Ectodermal cell (in vitro differentiated cells): ENCODE data around the gene XXYLT1.

Experiments used
- H3K27ac ChIP-seq: 2 replicates; pipeline ENCODE4 v1.7.0; 2013; ENCODE audit warnings: mild to moderate bottlenecking, low read depth, low read length; ENCODE audit not compliant: insufficient read depth, poor library complexity, severe bottlenecking
- H3K27me3 ChIP-seq: 2 replicates; pipeline ENCODE4 v1.7.0; 2013; ENCODE audit warnings: mild to moderate bottlenecking, low read length; ENCODE audit not compliant: insufficient read depth, control insufficient read depth, poor library complexity, severe bottlenecking
- H3K36me3 ChIP-seq: one replicate; pipeline ENCODE4 v1.7.0; 2013; ENCODE audit warnings: low read length; ENCODE audit not compliant: control insufficient read depth, insufficient read depth
- H3K4me1 ChIP-seq: one replicate; pipeline ENCODE4 v1.7.0; 2013; ENCODE audit warnings: low read length; ENCODE audit not compliant: control insufficient read depth, insufficient read depth
- H3K4me3 ChIP-seq: 2 replicates; pipeline ENCODE4 v1.7.0; 2013; ENCODE audit warnings: low read depth, low read length, control low read depth; ENCODE audit not compliant: insufficient read depth
- H3K9me3 ChIP-seq: 2 replicates; pipeline ENCODE4 v1.7.0; 2013; ENCODE audit warnings: mild to moderate bottlenecking, low read length, moderate library complexity; ENCODE audit not compliant: control insufficient read depth
- WGBS, 2 experiments: methylation state at CpG; one replicate each; pipeline ENCODE4 v1.1.7; 2013; ENCODE audit warnings: missing lambda C conversion rate in 2 of 2; 5-methylcytosine and 5-hydroxymethylcytosine counted together

The XXYLT1 gene

GRCh38 chr3:195104340-195104739 is 166.6 kb downstream of the XXYLT1 start:
- Histone ChIP-seq H3K27ac (no peak overlapping the region), H3K4me1 (no peaks in the 10 kb centered on the region), H3K4me3 (no peak overlapping the region), H3K27me3 (no peaks in the 10 kb centered on the region), H3K36me3 (no peaks in the 10 kb centered on the region), H3K9me3 (no peaks in the 10 kb centered on the region)
- 79 to 83% methylated on average over 8 of the region's 8 CpGs for WGBS, 2 experiments

GRCh38 chr3:195103623-195104022 is 167.3 kb downstream of the XXYLT1 start:
- 94 to 100% methylated on average over 2 of the region's 2 CpGs for WGBS, 2 experiments
- H3K27me3 ChIP-seq = no peaks in the 10 kb centered on the region
- H3K4me1 ChIP-seq = no peaks in the 10 kb centered on the region
- H3K4me3 ChIP-seq = no peak overlapping the region
- no peaks in the 10 kb centered on the region for H3K9me3 ChIP-seq
- H3K27ac ChIP-seq = no peak overlapping the region
- no peaks in the 10 kb centered on the region for H3K36me3 ChIP-seq

- Histone ChIP-seq H3K27me3 (no peaks in the 10 kb centered on the region), H3K4me1 (no peaks in the 10 kb centered on the region), H3K4me3 (no peak overlapping the region), H3K9me3 (no peaks in the 10 kb centered on the region), H3K36me3 (no peaks in the 10 kb centered on the region), H3K27ac (no peak overlapping the region)
- 94 to 95% methylated on average over 26 to 30 of the region's 32 CpGs for WGBS, 2 experiments
Observed at GRCh38 chr3:195102609-195103467, 168.1 kb downstream of the XXYLT1 start.

- WGBS, 2 experiments = 93 to 94% methylated on average over 13 of the region's 13 CpGs
- Histone ChIP-seq H3K4me3 (no peak overlapping the region), H3K36me3 (no peaks in the 10 kb centered on the region), H3K27me3 (no peaks in the 10 kb centered on the region), H3K9me3 (no peaks in the 10 kb centered on the region), H3K4me1 (no peaks in the 10 kb centered on the region), H3K27ac (no peak overlapping the region)
Observed at GRCh38 chr3:195101927-195102608, 168.9 kb downstream of the XXYLT1 start.

GRCh38 chr3:195101001-195101583 is 169.9 kb downstream of the XXYLT1 start:
- no peaks in the 10 kb centered on the region for H3K27me3 ChIP-seq
- no peaks in the 10 kb centered on the region for H3K9me3 ChIP-seq
- H3K4me1 ChIP-seq = no peaks in the 10 kb centered on the region
- H3K4me3 ChIP-seq = no peak overlapping the region
- no peaks in the 10 kb centered on the region for H3K36me3 ChIP-seq
- no peak overlapping the region for H3K27ac ChIP-seq
- 90 to 93% methylated on average over 8 of the region's 8 CpGs for WGBS, 2 experiments

GRCh38 chr3:195099951-195100785 is 170.8 kb downstream of the XXYLT1 start:
- Histone ChIP-seq H3K4me1 (no peaks in the 10 kb centered on the region), H3K27ac (no peak overlapping the region), H3K4me3 (no peak overlapping the region), H3K27me3 (no peaks in the 10 kb centered on the region), H3K36me3 (no peaks in the 10 kb centered on the region), H3K9me3 (no peaks in the 10 kb centered on the region)
- WGBS, 2 experiments = 94% methylated on average over 13 to 14 of the region's 14 CpGs

- no peaks in the 10 kb centered on the region for H3K9me3 ChIP-seq
- no peak overlapping the region for H3K4me3 ChIP-seq
- H3K27ac ChIP-seq = no peak overlapping the region
- H3K4me1 ChIP-seq = no peaks in the 10 kb centered on the region
- no peaks in the 10 kb centered on the region for H3K27me3 ChIP-seq
- 93 to 95% methylated on average over 16 of the region's 16 CpGs for WGBS, 2 experiments
- no peaks in the 10 kb centered on the region for H3K36me3 ChIP-seq
Observed at GRCh38 chr3:195098741-195099525, 172.0 kb downstream of the XXYLT1 start.

GRCh38 chr3:195097331-195098255 is 173.4 kb downstream of the XXYLT1 start:
- no peak overlapping the region for H3K4me3 ChIP-seq
- no peaks in the 10 kb centered on the region for H3K27me3 ChIP-seq
- 91 to 94% methylated on average over 20 to 21 of the region's 22 CpGs for WGBS, 2 experiments
- no peaks in the 10 kb centered on the region for H3K4me1 ChIP-seq
- no peak overlapping the region for H3K27ac ChIP-seq
- no peaks in the 10 kb centered on the region for H3K9me3 ChIP-seq
- H3K36me3 ChIP-seq = no peaks in the 10 kb centered on the region
